Thyroid gland (tissue), 4 donors: ENCODE measurements around the gene ETS1. TPM values are rescaled to one million over a fixed set of nuclear protein-coding genes. Genes with fewer than 3 reads are reported as not detected.

ENCODE experiments used
- DNase-seq, 2 donors: peaks; one replicate each; pipeline ENCODE4 v3.0.0-alpha.2; 2019
- H3K27ac ChIP-seq, 3 donors: fragments of 200-600 bp; sonication (generic); 1 replicate in 2 of 3; 2 replicates in 1 of 3; pipeline ENCODE4 v1.5.1; 2016 to 2019; ENCODE audit warnings: mild to moderate bottlenecking in 1 of 3, moderate library complexity in 1 of 3
- H3K27me3 ChIP-seq: fragments of 200-600 bp; sonication (generic); one replicate; pipeline ENCODE4 v1.5.1; 2019
- H3K36me3 ChIP-seq, 2 donors: fragments of 200-600 bp; sonication (generic); one replicate each; pipeline ENCODE4 v1.5.1; 2016 to 2019
- H3K4me1 ChIP-seq, 2 donors: fragments of 200-600 bp; sonication (generic); one replicate each; pipeline ENCODE4 v1.5.1; 2017 to 2019
- H3K4me3 ChIP-seq, 3 donors: fragments of 200-600 bp; sonication (generic); replicated peaks in 1 of 3; 1 replicate in 2 of 3; 2 replicates in 1 of 3; pipeline ENCODE4 v1.5.1; 2016; ENCODE audit warnings: mild to moderate bottlenecking in 1 of 3
- H3K9me3 ChIP-seq: fragments of 200-600 bp; sonication (generic); one replicate; pipeline ENCODE4 v1.5.1; 2017
- CTCF ChIP-seq, 6 experiments: fragments of 200-600 bp in 3 of 6; fragments of 450-650 bp in 3 of 6; sonication (generic) in 3 of 6; IDR thresholded peaks; one replicate each; pipeline ENCODE4 v1.5.1; 2016 to 2019; ENCODE audit warnings: antibody characterized with exemption in 6 of 6, mild to moderate bottlenecking in 2 of 6, inconsistent platforms in 1 of 6, moderate library complexity in 1 of 6
- POLR2A ChIP-seq, 2 donors: fragments of 450-650 bp; IDR thresholded peaks; one replicate each; pipeline ENCODE4 v1.6.1; 2017; ENCODE audit warnings: antibody characterized with exemption in 2 of 2, mild to moderate bottlenecking in 2 of 2, moderate library complexity in 1 of 2
- WGBS, 2 donors: methylation state at CpG; one replicate each; pipeline ENCODE4 v1.1.5; 2017; 5-methylcytosine and 5-hydroxymethylcytosine counted together
- intact Hi-C: fragments of 100-400 bp; cut with DNase I; formaldehyde crosslinking; loops from one replicate; pipeline ENCODE4 v1.15.1; 2023
- total RNA-seq, 4 donors: library from RNA; depleted of rRNA; stranded (reverse); fragments of >200 nt; gene quantifications; one replicate each; pipeline ENCODE4 v1.2.3, GENCODE V29; 2016

The ETS1 gene
- total RNA-seq, 4 donors from 2014 or later, result 38.4 to 79.4 (median 58.4) TPM

- DNase-seq, result no peak
- WGBS, 2 donors, result 91 to 94% methylated on average over 7 of the region's 7 CpGs
- no peaks in the 10 kb centered on the region for H3K27me3 ChIP-seq
- no peaks in the 10 kb centered on the region for H3K9me3 ChIP-seq
- no peak overlapping the region for H3K27ac ChIP-seq
- intact Hi-C loops, result no loop called here
- TF ChIP-seq POLR2A (IDR thresholded peaks at IDR 0.05) (no peak), CTCF (IDR thresholded peaks at IDR 0.05) (no peak)
- H3K36me3 ChIP-seq, result no peaks in the 10 kb centered on the region
- H3K4me1 ChIP-seq, result peaks cover 0 to 20% of the 10 kb centered on the region in 2 donors
- H3K4me3 ChIP-seq, result no peak overlapping the region
Measured at GRCh38 chr11:128627666-128628324, 40.4 kb upstream of the ETS1 start.

- H3K27me3 ChIP-seq, result no peaks in the 10 kb centered on the region
- intact Hi-C loops, result no loop called here
- H3K4me1 ChIP-seq, result peaks cover 0 to 20% of the 10 kb centered on the region in 2 donors
- TF ChIP-seq CTCF (IDR thresholded peaks at IDR 0.05), result no peak
- no peak for TF ChIP-seq POLR2A (IDR thresholded peaks at IDR 0.05)
- H3K4me3 ChIP-seq, result no peak overlapping the region
- 88 to 90% methylated on average over 16 of the region's 16 CpGs for WGBS, 2 donors
- no peak for DNase-seq
- no peak overlapping the region for H3K27ac ChIP-seq
- no peaks in the 10 kb centered on the region for H3K36me3 ChIP-seq
- H3K9me3 ChIP-seq, result no peaks in the 10 kb centered on the region
Measured at GRCh38 chr11:128626913-128627665, 39.7 kb upstream of the ETS1 start.

GRCh38 chr11:128625746-128626145, 38.4 kb upstream of the ETS1 start:
- Histone ChIP-seq H3K4me3 (no peak overlapping the region), H3K36me3 (no peaks in the 10 kb centered on the region), H3K27ac (no peak overlapping the region), H3K9me3 (no peaks in the 10 kb centered on the region), H3K27me3 (no peaks in the 10 kb centered on the region), H3K4me1 (peaks cover 0 to 18% of the 10 kb centered on the region in 2 donors)
- no peak for DNase-seq
- WGBS, 2 donors, result 94% methylated on average over 2 of the region's 2 CpGs
- intact Hi-C loops, result no loop called here
- TF ChIP-seq POLR2A (IDR thresholded peaks at IDR 0.05), result no peak
- TF ChIP-seq CTCF (IDR thresholded peaks at IDR 0.05), result no peak

GRCh38 chr11:128625326-128625725, 38.0 kb upstream of the ETS1 start:
- TF ChIP-seq CTCF (IDR thresholded peaks at IDR 0.05) (no peak), POLR2A (IDR thresholded peaks at IDR 0.05) (no peak)
- WGBS, 2 donors, result 89 to 92% methylated on average over 8 of the region's 8 CpGs
- Histone ChIP-seq H3K4me3 (no peak overlapping the region), H3K4me1 (peaks cover 0 to 15% of the 10 kb centered on the region in 2 donors), H3K9me3 (no peaks in the 10 kb centered on the region), H3K27ac (no peak overlapping the region), H3K27me3 (no peaks in the 10 kb centered on the region), H3K36me3 (no peaks in the 10 kb centered on the region)
- no peak for DNase-seq
- intact Hi-C loops, result no loop called here
